Measurements from ENCODE around the gene ETF1.

GRCh38 chr5:138536665-138537315 lies 6.2 kb downstream of the ETF1 start:
- TF ChIP-seq CTCF (IDR thresholded peaks at IDR 0.05; ENCODE audit: low read depth, low read length), result peak; percentile 13
- TF ChIP-seq MYC (IDR thresholded peaks at IDR 0.05; ENCODE audit: low read depth, low read length), result no peak
- no peak for TF ChIP-seq POLR2A (IDR thresholded peaks at IDR 0.05; ENCODE audit: extremely low read depth, insufficient read length)

Data from NB4 (cell line).